HuH-7.5 (cell line): Measurements from ENCODE around the gene MRPL48.

Experiments used
- DNase-seq: peaks from one replicate; pipeline ENCODE4 v3.0.0; 2011; ENCODE audit warnings: low spot score

MRPL48 gene

GRCh38 chr11:73893041-73893440 lies 105.4 kb downstream of the MRPL48 start:
- DNase-seq, result no peak

- no peak for DNase-seq
Measured at GRCh38 chr11:73894725-73895335, 107.2 kb downstream of the MRPL48 start.

DNA sequence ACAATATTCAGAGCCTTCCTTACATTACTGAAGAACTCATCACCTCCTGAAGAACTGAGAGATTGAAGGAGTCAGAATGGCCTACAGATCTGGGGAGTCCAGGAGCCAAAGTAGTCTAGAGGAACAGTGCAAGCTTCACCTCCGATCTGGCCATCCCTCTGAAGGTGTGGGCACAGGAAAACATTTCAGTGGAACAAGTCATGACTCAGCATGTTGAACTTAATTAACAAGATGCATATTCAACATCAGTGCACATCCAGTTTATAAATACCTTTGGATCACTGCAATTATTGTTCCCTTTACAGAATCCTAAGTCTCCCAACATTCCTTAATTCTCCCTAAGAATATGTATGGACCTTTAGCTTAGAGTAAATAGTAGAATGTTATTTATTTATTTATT lies 114.6 kb downstream of the MRPL48 start:
- DNase-seq, result no peak

- no peak for DNase-seq
Measured at GRCh38 chr11:73907191-73907590, 119.5 kb downstream of the MRPL48 start.

DNA sequence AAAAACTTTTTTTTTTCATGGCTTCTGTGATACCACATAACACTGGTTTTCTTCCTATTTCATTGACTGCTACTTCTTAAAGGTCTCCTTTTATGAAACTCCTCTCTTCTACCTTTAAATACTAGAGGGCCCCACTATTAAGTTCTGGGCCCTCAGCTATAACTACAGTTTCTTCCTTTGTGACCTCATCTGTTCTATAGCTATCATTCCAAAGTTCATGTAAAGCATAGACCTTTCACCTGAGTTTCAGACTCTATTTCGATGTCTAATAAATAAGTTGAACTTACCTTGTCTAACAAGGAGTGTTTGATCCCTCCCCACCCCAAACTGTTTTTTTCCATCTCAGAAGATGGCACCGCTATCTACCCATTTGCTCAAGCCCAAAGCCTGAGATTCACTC lies 124.4 kb downstream of the MRPL48 start:
- DNase-seq, result no peak

DNA sequence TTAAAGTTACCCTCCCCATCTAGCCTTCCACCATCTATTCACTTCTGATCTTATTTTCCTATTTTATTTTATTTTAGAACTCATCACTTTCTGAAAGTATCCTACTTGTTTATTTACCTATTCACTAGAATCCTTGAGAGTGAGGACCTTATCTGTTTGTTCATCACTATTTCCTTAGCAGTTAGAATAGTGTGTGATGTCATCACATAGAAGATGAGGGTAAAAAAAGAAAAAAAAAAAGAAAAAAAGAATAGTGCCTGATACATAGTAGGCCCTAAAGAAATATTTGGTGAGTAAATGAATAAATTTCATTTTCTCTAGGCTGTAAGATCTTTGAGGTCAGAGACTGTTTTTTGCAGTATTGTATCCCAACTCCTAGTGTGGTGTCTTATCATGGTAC lies 125.8 kb downstream of the MRPL48 start:
- DNase-seq, result no peak

GRCh38 chr11:73914284-73914683 lies 126.6 kb downstream of the MRPL48 start:
- no peak for DNase-seq
